GM12891 (cell line): ENCODE data around the gene BPI. TPM values are rescaled to one million over a fixed set of nuclear protein-coding genes. Genes with fewer than 3 reads are reported as not detected.
"Not testable (repeated sequence)": the region's sequence is repeated elsewhere in the genome, so short reads cannot be mapped to it uniquely, and the experiment has no call there.

Experiments
- DNase-seq: peaks from one replicate; pipeline ENCODE4 v3.0.0; 2011; ENCODE audit warnings: low spot score; ENCODE audit not compliant: insufficient read length
- FAIRE-seq: peaks from 2 replicates; lab custom pipeline; 2011; peaks lifted over from hg19 to GRCh38; lab: Jason Lieb, UNC
- PAX5 ChIP-seq: IDR thresholded peaks from 2 replicates; pipeline ENCODE4 v1.6.1; 2011; ENCODE audit warnings: low read length, moderate library complexity, mild to moderate bottlenecking; ENCODE audit not compliant: insufficient read depth, severe bottlenecking
- POLR2A ChIP-seq: IDR thresholded peaks from 2 replicates; pipeline ENCODE4 v1.6.1; 2011; ENCODE audit warnings: low read depth, low read length, control low read depth
- POLR2AphosphoS5 ChIP-seq: IDR thresholded peaks from 2 replicates; pipeline ENCODE4 v1.6.1; 2011; ENCODE audit warnings: low read depth, low read length, control low read depth
- POU2F2 ChIP-seq: IDR thresholded peaks from 2 replicates; pipeline ENCODE4 v1.6.1; 2011; ENCODE audit warnings: low read depth, mild to moderate bottlenecking, control low read depth, low read length, moderate library complexity
- SPI1 ChIP-seq: IDR thresholded peaks from 2 replicates; pipeline ENCODE4 v1.6.1; 2011; ENCODE audit warnings: low read depth, low read length, control low read depth
- TAF1 ChIP-seq: IDR thresholded peaks from 2 replicates; pipeline ENCODE4 v1.6.1; 2011; ENCODE audit warnings: low read depth, low read length, control low read depth
- polyA plus RNA-seq: library from polyadenylated mRNA; unstranded; fragments of >200 nt; gene quantifications from one replicate; pipeline ENCODE4 v1.2.1, GENCODE V29; 2012; ENCODE audit warnings: low read depth, missing spikeins, inconsistent platforms; ENCODE audit not compliant: missing spikeins

The BPI gene
- polyA plus RNA-seq, result not detected

- DNase-seq, result no peak
- FAIRE-seq, result no peak
- TF ChIP-seq POLR2A, result no peak
- no peak for TF ChIP-seq POU2F2
- no peak for TF ChIP-seq PAX5
- TF ChIP-seq TAF1, result no peak
- no peak for TF ChIP-seq POLR2AphosphoS5
- TF ChIP-seq SPI1, result no peak
Observed at GRCh38 chr20:38303908-38304379, at the start of gene BPI. BPI (plus strand) TSS chr20:38304156; CDS start chr20:38304224, 68 bp downstream.

- not testable (repeated sequence) for DNase-seq, FAIRE-seq
Observed at GRCh38 chr20:38254621-38255020, 49.3 kb upstream of the BPI start.

DNA sequence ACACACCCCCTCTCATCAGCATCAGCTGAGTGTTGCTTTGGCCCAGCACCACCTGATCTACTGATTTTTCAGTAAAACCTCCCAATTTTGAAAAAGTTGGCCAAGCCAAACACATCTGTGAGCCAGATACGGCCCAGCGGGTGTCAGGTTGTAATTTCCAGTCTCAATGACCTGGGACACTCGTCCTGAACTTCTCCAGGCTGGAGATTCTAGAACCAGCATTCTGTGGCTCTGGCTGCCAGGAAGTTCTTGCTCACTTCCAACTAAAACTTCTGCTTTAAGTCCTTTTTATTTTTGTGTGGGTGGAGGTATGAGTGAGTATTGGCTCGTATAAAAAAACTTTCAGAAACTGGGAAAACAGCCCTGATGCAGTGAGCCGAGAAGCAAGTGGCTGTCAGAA is 48.6 kb upstream of the BPI start:
- TF ChIP-seq POLR2A (no peak), POLR2AphosphoS5 (no peak), SPI1 (no peak), PAX5 (no peak), TAF1 (no peak), POU2F2 (no peak)
- no peak for DNase-seq
- FAIRE-seq, result no peak

- no peak for TF ChIP-seq TAF1
- TF ChIP-seq PAX5, result no peak
- TF ChIP-seq SPI1, result no peak
- no peak for TF ChIP-seq POLR2AphosphoS5
- no peak for TF ChIP-seq POU2F2
- TF ChIP-seq POLR2A, result no peak
- no peak for FAIRE-seq
Observed at GRCh38 chr20:38256021-38256420, 47.9 kb upstream of the BPI start.

GRCh38 chr20:38256966-38257365 is 47.0 kb upstream of the BPI start:
- no peak for DNase-seq
- TF ChIP-seq POLR2A (no peak), SPI1 (no peak), TAF1 (no peak), PAX5 (no peak), POLR2AphosphoS5 (no peak), POU2F2 (no peak)
- FAIRE-seq, result no peak

More at GRCh38 chr20:38256021-38256420, 47.9 kb upstream of the BPI start:
- DNase-seq, result no peak

- FAIRE-seq (no peak), DNase-seq (no peak)
- TF ChIP-seq SPI1, result no peak
- no peak for TF ChIP-seq POU2F2
- no peak for TF ChIP-seq TAF1
Observed at GRCh38 chr20:38258545-38259215, 45.3 kb upstream of the BPI start.

DNA sequence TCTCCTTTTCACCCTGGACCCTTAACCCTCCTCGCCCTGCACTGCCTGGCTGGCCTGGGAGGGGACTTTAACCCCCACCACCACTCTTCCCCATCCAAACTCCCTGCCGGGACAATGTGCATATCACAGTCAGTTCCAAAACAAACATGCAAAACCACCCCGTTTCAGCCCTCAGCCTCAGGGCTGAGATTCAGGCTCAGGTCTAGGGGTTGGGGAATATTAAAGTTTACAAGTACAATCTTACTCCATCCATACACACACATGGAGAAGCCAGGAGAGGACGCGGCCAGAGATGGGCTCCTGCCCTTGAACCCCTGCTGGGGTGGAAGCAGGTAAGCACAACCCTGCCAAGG is 44.0 kb upstream of the BPI start:
- DNase-seq (no peak), FAIRE-seq (no peak)
- TF ChIP-seq POLR2AphosphoS5 (no peak), TAF1 (no peak), POLR2A (no peak)

DNA sequence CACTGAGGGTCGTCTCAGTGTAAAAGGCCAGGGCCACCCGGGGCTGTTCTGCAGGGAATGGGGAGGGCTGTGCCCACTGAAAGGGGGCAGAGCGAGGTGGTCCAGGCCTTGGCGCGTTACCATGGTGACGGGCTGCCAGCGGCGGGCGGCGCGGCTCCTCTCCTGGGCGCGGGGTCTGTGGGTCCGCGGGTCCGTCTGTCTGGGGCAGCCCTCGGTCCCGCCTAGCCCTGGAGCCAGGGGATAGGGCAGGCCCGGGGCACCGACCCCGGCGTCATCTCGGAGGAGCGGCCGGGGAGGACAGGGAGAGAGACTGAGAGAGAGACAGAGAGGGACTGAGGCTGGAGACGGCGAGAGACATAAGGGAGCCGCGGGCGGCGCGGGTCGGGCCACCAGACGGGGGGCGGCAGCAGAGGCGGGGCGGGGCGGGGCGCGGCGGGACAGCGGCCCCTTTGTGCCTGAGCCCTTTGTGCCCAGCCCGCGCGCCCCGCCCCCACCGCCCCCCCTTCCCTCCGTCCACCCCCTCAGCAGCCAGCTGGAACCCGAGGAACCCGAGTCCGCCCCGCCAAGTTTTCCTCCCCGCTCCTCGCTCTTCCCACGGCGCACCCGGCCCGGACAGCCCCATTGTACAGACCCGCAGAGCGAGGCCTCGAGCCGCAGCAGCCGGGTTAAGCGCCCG is 43.4 kb upstream of the BPI start, which contains the start of gene KIAA1755:
KIAA1755 (minus strand) TSS at position 358 of the 676 bp plus-strand sequence; CDS start at position 123, 235 bp downstream.
- DNase-seq (no peak), FAIRE-seq (no peak)
- TF ChIP-seq POLR2A, result no peak
- TF ChIP-seq TAF1, result no peak
- TF ChIP-seq POLR2AphosphoS5, result no peak
- TF ChIP-seq SPI1, result no peak
- TF ChIP-seq POU2F2, result no peak
- TF ChIP-seq PAX5, result no peak

- TF ChIP-seq POLR2AphosphoS5, result no peak
- no peak for TF ChIP-seq SPI1
- no peak for TF ChIP-seq POLR2A
- no peak for TF ChIP-seq PAX5
- no peak for TF ChIP-seq POU2F2
- no peak for TF ChIP-seq TAF1
- FAIRE-seq (no peak), DNase-seq (no peak)
Observed at GRCh38 chr20:38261054-38261390, 42.9 kb upstream of the BPI start.

GRCh38 chr20:38262931-38263330 is 41.0 kb upstream of the BPI start:
- TF ChIP-seq TAF1, result no peak
- TF ChIP-seq POU2F2, result no peak
- TF ChIP-seq POLR2A, result no peak
- no peak for TF ChIP-seq SPI1
- TF ChIP-seq POLR2AphosphoS5, result no peak
- no peak for TF ChIP-seq PAX5
- FAIRE-seq (no peak), DNase-seq (no peak)
